Heart left ventricle (tissue), 13 donors: ENCODE results near the gene LSM4.

Experiments used
- POLR2A ChIP-seq, 2 donors: fragments of 450-650 bp; IDR thresholded peaks; one replicate each; pipeline ENCODE4 v1.6.1; 2017; ENCODE audit warnings: antibody characterized with exemption in 2 of 2, mild to moderate bottlenecking in 2 of 2, moderate library complexity in 2 of 2
- TF ChIP-seq, protein P1 (sequence below), 12 donors: fragments of 200-600 bp; sonication (generic) in 4 of 12; IDR thresholded peaks; one replicate each; pipeline versions ENCODE4 v1.5.0 to v1.8.0; 2018 to 2022; ENCODE audit warnings: antibody characterized with exemption in 12 of 12, mild to moderate bottlenecking in 5 of 12
- donor health status: ischemic (EF 13 %, LVEDD 7.1; RV severe dilation, severe dysfunction).
- donor health status: DM: no; HTN: yes; CAD: no.
- donor health status: DM: no; HTN: no; CAD: no.
- donor health status: ischemic (EF 25% LVEDD 6.9; RV normal size, moderate dysfunction).
- donor health status: ischemic (EF 25% LVEDD 5.7; RV mildly dilated, moderate dysfunction).
- donor health status: ischemic (EF 35%, LVEDD 5.7; RV mildly dilated, moderate dysfunction).
- donor health status: nonischemic (EF 11% LVEDD 7.7; RV severe dilation, severe dysfunction).
- donor health status: DM: yes; HTN: yes; CAD: no.
- donor health status: PGD.
- donor health status: ischemic (EF 29% LVEDD 5.4; RV normal size, mild dysfunction).
- donor health status: nonischemic (EF 23%, LVEDD 6.1; RV moderate dilation, normal function).

DNA sequence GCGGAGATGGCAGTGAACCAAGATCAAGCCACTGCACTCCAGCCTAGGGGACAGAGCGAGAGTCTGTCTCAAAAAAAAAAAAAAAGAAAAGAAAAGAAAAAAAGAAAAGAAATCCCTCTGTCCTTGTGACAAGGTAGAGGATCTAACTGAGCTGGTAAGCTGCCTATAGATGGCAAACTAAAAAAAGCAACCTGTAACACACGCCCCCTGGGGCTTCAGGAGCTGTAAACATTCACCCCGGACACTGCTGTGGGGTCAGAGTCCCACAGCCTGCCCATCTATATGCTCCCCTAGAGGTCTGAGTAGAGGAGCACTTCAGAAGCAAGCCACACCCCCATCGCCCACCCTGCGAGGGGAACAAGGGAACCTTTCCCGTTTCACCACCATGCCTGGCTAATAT lies 13.2 kb upstream of the LSM4 start:
- TF ChIP-seq, protein P1, sequence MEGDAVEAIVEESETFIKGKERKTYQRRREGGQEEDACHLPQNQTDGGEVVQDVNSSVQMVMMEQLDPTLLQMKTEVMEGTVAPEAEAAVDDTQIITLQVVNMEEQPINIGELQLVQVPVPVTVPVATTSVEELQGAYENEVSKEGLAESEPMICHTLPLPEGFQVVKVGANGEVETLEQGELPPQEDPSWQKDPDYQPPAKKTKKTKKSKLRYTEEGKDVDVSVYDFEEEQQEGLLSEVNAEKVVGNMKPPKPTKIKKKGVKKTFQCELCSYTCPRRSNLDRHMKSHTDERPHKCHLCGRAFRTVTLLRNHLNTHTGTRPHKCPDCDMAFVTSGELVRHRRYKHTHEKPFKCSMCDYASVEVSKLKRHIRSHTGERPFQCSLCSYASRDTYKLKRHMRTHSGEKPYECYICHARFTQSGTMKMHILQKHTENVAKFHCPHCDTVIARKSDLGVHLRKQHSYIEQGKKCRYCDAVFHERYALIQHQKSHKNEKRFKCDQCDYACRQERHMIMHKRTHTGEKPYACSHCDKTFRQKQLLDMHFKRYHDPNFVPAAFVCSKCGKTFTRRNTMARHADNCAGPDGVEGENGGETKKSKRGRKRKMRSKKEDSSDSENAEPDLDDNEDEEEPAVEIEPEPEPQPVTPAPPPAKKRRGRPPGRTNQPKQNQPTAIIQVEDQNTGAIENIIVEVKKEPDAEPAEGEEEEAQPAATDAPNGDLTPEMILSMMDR (IDR thresholded peaks at IDR 0.05) = no peak
- TF ChIP-seq POLR2A (IDR thresholded peaks at IDR 0.05) = no peak
